SKM-1 treated with dmso at 0.1 percent for 144 hours (cell line): ENCODE data around the gene PIK3CD.
A peak's percentile ranks its signal among the peaks of the same experiment; 100 is the strongest.

Experiments used
- DNase-seq: peaks from one replicate; lab custom pipeline; 2025; ENCODE audit not compliant: unreplicated experiment; lab: John Stamatoyannopoulos, UW

Gene PIK3CD

DNA sequence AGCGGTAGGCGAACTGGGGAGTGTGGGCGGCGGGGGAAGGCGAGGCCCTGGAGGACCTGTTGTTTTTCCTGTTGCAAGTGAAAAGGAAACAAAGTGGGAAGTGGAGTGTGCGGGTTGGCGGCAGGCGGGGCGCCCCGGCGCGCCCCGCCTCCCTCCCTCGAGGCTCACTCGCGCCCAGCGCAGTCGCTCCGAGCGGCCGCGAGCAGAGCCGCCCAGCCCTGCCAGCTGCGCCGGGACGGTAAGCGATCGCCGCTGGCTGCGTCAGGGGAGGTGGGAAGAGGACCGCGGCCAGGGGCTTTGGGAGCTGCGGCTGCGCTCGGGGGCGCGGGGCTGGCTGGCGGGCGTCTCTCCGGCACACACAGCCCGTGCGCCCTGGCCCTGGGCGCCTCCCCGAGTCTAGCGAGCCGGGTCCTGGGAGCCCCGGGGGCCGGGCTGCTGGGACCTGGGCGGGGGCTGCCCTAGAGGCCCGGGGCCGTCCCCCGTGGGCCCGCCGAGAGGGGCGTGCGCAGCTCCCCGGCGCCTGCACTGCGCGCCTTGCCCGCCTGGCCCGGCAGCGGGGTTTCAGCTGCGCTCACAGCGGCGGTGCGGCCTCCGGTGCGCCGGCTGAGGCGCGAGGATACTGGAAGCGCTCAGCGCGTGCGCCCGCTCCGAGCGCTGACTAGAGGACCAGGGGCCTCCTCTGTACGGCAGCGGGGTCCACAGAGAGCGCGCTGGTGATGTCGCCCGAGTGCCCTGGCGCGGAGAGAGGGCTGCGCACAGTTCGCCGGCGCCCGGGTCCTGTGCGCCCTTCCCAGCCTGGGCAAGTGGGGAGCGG, at the start of gene PIK3CD:
TSS of gene PIK3CD (plus strand) at position 167 of the 814 bp plus-strand sequence. CDS start 58,725 bp downstream, outside the sequence.
- peak; percentile 24 for DNase-seq

DNA sequence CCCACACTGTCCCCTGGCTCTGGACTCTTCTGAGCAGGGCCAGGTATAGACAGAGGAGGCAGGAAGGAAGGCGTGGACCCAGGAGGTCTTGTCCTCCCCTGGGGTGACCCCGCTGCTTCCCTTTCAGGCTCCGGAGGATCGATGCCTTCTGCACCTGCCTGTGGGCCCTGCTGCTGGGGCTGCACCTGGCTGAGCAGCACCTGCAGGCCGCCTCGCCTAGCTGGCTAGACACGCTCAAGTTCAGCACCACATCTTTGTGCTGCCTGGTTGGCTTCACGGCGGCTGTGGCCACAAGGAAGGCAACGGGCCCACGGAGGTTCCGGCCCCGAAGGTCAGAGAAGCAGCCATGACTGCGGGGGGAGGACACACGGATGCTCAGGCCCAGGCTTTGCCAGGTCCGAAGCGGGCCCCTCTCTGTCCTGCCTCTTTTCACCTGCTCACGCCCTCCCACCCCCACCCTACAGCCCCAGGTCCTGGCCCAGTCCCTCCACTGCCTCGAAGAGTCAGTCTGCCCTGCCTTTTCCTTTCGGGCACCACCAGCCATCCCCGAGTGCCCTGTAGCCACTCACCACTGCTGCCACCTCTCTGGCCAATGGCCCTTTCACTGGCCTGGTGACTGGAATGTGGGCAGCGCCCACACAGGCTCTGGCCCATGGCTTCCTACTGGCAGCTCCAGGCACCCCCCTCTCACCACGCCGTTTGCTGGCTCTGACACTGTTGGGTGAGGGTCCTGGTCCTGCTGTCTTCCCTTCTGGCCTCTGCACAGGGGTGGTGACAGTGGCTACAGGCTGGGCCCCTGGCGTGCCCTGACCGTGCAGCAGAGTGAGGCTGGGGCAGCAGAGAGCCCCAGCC, 49.4 kb upstream of the PIK3CD start:
- DNase-seq: no peak

DNA sequence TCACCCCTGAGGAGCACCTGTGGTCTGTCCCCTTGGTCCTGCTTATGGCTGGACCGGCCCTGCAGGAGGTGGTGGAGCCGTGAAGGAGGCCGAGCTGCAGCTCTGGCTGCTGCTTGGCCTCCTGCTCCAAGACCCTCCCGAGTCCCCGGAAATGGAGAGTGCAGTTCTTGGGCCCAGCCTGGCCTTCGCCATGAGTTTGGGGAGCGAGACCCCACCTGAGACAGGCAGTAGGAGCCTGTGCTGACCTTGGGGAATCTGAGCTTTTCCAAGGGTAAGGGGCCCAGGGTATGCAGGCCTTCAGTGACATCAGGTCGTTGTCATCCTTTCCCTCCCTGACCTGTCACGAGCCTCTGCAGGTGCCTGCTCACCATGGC, 48.8 kb upstream of the PIK3CD start:
- no peak for DNase-seq

DNA sequence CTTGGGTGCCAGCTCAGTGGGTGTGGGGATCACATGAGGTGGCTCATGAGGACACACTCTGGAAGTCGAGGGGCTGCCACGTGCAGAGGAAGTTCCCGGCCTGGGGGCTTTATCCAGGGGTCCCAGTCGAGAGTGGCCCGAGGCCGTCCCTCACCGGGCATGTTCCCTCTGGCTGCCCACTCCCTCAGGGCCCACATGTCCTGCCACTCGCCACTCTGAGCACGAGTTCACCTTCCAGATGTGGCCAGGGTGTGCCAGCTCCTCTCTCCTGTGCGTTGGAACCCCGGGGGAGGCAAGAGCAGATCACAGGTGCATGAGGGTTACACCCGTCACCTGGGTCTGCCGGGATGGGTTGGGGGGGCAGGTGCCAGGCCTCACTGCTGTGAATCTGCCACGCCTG, 48.2 kb upstream of the PIK3CD start:
- DNase-seq: no peak

DNA sequence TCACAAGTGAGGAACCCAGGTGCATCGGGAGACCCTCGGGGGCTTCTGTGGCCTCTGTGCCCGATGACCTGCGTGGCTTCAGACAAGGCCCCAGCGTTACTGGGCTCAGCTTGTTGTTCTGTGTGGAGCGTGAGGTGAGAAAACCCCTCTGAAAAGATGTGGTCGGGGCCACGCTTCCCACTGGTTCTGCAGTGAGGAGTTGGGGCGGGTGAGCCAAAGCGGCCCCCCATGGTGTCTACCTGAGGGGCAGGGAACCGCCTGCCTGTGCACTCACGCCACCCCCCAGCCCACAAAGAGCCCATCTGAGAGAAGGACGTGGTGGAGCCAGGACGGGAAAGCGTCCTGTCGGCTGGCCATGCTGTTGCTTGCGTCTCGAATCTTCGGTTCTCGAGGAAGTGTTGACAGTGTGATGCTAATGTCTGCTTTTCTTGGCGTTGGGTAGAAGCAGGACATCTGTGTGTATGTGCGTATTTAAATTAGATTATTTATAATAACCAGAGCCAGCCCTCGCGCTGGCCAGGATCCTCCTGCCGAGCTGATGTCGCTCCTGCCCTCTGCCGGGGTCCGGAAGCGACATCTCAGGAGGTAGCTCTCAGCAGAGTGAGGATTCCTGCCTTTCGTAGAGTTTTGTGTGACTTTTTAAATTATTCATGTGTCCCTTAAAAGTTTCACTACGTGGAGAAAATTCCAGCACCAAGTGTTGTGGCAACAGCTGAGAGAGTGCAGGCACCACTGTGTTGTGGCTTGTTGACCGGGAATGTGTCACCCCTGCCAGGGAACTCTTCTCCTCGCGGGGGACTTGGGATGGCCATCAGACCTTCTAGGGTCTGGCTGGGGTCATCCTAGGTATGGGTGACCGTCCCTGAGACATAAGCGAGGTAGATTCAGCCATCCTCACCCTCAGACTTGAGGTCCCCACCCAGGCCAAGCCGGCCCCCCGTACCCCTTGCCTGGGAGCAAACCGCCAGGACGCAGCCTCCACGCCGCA, 47.5 kb upstream of the PIK3CD start:
- DNase-seq: no peak

DNA sequence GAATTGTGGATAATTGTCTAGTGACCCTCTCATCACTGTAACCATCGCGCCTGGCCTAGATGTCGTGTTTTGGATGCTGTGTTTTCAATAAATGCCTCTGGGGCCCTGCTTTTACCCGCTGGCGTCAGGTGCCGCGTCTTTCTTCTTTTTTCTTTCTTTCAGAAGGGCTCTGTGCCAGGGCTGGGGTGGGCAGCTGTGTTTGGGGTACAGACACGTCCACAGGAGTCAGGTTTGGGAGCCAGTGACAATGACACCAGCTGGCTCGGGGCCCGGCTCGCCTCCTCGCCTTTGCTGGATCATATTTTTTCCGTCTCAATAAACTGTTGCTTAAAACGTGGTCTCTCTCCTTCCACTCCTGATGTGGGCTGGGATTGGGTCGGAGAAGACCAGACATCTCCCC, 46.7 kb upstream of the PIK3CD start:
- no peak for DNase-seq

DNA sequence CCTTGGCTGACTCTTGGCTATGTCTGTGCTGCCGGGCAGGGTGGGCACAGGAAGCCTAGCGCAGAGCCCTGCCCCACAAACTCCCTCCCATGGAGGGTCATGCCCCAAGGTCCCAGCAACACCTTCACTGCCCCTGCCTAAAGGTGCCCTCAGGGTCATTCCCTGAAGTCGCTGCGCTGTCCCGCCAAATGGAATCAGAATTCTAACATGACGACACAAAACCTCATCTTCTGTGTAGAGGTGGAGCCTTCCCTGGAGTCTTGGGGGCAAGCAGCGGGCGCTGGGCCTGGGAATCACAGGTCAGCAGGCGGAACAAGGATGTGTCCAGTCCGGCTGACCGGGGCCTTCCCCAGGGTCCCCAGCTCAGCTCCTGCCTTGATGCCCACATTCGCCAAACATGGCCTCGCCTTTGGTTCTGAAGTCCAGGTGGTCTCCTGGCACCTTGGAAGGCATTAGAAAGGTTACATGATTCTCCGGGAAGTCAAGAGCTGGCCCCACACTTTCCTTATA, 45.5 kb upstream of the PIK3CD start:
- no peak for DNase-seq

DNA sequence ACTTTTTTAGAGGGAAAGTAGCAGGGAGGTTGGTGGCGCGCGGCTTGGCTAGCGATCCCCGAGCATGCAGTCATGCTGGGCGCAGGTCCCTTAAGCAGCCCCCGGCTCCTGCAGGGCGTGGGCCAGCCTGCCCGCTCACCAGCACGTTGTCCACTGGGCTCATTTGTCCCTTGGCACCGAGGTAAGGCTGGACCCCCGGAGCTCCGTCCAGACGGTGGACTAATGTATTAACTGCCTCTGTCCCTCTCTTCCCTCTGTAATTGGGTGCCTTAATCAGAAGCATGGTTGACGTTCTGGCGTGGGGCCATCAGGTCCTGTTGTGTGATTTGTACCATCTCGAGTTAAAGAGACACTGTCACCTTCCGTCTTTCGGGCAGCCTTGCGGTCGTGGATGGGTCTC, 45.1 kb upstream of the PIK3CD start:
- DNase-seq: no peak

DNA sequence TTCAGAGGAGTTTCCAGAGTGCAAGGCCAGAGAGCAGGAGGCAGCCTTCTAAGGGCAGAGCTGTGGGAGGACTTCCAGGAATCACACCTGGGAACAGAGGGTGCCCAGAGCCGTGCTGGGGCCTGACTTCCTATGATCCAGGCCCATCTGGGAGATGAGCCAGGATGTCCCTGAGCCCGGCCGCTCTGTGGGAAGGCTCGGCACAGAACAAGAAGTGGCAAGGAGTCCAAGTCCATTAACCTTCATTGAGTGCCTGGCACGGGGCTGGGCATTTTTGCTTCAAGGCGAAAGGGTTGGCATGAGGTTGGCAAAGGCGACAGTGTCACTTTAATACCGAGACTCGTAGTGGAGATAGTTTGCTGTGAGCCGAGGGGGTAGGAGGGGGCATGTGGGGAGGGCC, 44.6 kb upstream of the PIK3CD start:
- no peak for DNase-seq

DNA sequence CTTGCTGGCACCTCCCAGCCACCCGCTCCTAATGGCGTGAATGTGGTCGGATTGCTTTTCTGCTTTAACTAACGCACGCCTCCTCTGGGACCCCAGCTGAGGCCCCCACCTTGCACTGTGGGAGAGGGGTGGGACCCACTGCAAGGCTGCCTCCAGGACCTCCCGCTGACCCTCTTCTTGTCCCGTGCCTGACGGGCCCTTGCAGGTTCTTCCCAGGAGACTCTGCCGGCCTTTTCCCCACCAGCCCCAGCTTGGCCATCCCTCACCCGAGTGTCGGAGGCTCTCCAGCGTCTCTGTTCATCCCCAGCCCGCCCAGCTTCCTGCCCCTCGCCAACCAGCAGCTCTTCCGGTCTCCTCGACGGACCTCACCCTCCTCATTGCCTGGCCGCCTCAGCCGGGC, 44.2 kb upstream of the PIK3CD start:
- no peak for DNase-seq

DNA sequence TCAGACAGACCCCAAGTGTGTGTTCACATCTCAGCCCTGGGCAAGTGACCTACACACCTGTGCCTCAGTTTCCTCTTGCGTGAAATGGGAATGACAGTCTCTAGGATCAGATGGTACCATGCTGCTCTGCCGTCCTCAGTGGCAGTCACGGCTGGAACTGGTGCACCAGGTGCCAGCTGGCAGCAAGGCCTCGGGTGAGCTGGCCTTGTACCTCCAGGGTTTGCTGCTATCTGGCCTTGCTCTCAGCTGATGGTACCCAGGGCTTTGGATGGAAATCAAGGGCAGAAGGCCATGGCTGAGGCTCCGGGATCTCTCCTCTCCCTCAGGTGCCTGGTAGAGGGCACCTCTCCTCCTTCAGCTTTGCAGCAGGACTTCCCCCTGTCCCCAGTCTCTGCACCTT, 41.5 kb upstream of the PIK3CD start:
- no peak for DNase-seq

DNA sequence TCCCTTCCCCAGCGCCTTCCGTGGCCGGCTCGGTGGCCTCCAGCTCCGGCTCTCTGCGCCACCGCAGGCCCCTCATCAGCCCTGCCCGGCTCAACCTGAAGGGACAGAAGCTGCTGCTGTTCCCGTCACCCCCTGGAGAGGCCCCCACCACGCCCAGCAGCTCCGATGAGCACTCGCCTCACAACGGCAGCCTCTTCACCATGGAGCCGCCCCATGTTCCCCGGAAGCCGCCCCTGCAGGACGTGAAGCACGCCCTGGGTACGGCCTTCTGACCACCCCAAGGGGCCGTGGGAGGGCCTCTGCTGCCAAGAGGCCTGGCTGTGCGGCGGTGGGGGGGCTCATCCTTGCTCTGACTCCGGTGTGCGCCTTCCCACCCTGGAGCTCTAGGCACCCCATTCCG, 41.0 kb upstream of the PIK3CD start:
- DNase-seq: no peak

DNA sequence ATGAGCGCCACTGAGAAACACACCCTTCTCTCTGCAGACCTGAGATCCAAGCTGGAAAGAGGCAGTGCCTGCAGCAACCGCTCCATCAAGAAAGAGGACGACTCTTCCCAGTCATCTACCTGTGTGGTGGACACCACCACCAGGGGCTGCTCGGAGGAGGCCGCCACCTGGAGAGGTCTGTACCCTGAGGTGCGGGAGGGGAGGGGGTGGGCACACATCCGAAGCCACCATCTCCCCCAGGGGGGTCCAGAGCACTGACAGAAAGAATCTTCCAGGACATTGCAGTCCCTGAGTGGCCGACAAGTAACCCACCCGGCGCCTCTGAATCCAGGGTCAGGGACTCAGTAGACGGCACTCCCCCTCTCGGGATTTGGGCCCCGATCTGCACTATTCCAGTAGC, 39.8 kb upstream of the PIK3CD start:
- DNase-seq: no peak

DNA sequence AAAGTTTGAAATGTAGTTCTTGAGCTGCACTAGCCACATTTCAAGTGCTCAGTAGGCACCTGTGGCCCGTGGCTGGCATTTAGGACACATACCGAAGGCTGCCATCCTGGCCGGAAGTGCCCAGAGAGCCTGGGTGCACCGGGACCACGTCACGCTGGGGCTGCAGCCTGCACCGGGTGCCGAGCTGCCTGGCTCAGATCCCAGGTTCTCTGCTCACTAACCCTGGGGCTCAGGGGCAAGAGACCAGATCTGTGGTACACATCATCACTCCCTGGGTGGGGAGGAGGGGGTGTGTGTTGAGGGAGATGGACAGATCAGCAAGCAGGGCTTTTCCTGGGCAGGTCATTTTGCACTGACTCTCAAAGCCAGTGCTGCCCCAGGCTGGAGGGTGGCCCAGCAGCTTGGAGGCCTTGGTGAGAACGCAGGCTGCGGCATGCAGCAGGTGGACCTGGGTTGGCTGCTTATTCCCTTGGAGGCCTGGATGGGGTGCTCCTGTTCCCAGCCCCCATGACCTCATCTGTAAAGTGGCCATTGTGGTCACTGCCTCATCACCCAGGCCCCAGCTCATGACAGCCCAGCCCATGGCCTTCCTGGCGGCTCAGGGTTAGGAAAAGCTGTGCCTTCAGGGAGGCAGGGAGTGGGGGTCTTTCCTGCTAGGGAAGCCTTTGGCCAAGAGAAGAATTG, 39.2 kb upstream of the PIK3CD start:
- no peak for DNase-seq

DNA sequence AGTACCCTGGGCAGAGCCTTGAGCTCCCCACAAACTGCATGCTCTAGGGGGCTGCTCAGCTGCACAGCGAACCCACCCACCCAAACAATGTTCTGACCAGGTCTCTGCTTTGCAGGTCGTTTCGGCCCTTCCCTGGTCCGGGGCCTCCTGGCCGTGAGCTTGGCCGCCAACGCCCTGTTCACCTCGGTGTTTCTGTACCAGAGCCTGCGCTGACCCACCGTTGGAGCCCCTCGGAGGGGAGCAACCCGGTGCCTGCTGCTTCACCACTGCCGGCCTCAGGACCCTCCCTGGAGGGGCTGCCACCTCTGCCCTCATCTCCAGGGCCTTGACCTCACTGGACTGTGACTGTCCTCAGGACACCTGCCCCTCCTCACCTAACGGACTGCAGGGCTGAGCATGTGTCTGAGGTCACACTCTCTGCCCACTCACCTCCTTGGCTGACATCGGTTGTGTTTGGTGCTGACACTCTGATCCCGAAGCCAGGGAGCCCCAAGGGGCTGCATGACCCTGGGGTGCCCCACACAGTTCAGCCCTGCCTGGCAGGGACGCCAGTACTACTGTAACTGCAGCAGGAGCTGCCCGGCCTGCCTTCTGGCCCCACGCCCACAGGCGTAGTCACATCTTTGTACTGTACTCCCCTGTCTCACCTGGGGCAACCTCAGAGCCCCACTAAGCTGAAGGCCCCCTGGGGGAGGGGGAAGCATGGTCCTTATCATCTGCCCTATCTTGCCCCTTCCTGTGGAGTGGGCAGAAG, 38.5 kb upstream of the PIK3CD start:
- DNase-seq: no peak

DNA sequence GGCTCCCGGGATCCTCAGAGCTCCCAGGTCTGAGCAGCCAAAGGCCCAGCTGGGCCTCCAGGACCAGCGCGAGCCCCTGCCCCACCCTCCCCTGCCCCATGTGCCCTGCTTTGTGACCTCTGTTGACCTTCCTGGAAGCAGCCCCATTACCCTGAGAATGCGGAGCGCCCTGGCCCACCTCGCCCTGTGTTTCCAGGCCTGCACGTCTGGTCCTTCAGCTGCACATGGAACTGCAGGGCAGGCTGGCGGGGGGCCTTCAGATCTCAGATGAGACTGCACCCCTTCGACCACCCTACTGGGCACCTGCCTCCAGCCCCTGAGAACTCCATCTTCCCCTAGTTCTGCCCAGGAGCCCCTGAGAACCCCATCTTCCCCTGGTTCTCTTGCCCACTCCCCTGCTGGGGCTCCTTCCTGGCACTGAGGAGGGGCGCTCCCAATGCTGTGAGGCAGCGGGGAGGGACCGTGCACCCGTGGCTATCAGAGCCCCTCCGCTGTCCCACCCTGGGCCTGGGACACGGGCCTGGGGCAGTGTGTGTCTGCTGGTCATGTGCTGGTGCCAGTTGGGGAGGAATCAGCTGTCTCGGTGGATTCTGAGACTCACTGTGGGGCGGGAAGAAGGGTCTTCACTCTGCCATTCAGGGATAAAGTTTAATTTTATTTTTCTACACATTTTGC, 37.8 kb upstream of the PIK3CD start:
- DNase-seq: no peak

DNA sequence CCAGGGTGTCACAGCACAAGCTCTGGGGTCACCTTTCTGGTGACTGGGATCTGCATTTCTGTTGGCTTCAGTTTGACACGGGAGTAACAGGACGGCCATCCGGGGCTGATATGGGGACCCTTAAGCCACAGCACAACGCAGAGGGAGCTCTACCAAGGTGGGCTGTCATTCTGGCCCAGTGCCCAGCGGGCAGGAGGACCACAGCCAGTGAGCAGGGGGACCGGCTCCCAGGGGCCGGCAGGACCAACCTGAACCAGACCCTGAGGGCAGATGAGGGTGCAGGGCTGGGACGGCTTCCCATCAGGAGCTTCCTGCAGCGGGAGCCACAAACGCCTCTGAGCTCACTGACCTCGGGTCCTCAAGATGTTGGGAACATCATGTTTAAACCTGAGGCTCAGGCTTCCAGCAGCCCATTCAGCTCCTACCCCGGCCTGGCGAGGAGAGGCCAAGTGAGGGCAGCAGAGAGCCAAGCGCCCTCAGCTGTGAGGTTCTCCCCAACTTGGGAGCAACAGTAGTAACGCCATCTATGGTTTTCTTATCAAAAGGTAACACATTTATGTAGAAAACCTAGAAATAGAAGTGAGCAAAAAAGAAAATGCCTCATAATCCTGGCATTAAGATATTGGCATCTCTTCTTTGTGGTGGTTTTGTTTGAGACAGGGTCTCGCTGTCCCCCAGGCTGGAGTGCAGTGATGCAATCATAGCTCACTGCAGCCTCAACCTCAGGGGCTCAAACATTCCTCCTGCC, 36.0 kb upstream of the PIK3CD start:
- peak; percentile 57 for DNase-seq

DNA sequence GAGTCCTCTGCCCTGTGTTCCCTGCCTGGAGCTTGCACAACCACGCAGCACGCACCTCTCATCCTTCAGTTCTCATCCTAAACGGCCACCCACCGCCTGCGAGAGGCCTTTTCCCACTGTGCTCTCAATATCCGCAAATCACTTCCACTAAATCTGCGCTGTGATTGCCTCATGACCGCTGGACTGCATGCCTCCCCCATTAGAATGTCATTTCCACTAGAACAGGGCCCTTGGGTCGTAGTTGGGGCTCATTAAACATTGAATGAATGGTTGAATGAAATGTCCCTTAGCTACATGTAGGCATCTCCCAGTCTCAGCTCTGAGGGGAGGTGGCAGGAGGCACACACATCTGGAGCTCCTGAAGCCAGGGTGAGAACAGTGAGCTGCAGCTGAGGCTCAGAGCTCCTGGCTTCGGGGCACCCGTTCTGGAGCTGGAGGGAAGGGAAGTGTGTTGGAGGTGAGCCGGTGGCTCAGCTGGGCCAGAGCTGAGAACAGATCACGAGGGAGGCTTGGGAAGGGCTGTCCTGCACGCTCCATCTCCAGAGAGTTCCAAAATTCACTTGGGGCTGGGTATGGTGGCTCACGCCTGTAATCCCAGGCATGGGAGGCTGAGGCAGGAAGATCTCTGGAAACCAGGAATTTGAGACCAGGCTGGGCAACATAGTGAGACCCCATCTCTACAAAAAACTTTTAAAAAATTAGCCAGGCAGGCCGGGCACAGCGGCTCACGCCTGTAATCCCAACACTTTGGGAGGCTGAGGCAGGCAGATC, 32.4 kb upstream of the PIK3CD start:
- DNase-seq: no peak
